GM12873 (cell line): ENCODE results near the gene ZFAND2B.

ENCODE experiments used
- TF ChIP-seq, protein P1 (sequence below): IDR thresholded peaks from 2 replicates; pipeline ENCODE4 v1.5.1; 2012; ENCODE audit warnings: low read depth, mild to moderate bottlenecking, moderate library complexity, low read length, control low read depth; ENCODE audit not compliant: insufficient read depth; ENCODE audit errors: missing control alignments

ZFAND2B gene

DNA sequence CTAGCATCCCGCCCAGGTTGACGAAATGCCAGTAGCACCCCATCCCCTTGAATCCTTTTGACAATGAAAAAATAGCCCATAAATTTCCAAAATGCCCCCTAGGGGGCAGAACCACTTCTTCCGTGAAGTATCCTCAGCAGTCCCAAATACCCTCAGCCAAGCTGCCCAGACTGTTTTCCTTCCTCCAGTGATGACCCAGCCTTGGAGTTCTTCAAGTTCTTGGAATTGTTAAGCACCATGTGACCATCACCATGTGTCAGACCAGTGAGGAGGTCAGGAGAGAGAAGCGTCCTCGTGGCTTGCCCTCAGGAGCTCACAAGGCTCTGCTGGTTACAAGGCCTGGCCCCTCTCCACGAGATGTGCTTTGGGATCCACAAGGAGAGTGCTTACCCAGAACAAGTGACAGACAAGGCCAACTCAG lies 35.3 kb upstream of the ZFAND2B start:
- TF ChIP-seq, protein P1, sequence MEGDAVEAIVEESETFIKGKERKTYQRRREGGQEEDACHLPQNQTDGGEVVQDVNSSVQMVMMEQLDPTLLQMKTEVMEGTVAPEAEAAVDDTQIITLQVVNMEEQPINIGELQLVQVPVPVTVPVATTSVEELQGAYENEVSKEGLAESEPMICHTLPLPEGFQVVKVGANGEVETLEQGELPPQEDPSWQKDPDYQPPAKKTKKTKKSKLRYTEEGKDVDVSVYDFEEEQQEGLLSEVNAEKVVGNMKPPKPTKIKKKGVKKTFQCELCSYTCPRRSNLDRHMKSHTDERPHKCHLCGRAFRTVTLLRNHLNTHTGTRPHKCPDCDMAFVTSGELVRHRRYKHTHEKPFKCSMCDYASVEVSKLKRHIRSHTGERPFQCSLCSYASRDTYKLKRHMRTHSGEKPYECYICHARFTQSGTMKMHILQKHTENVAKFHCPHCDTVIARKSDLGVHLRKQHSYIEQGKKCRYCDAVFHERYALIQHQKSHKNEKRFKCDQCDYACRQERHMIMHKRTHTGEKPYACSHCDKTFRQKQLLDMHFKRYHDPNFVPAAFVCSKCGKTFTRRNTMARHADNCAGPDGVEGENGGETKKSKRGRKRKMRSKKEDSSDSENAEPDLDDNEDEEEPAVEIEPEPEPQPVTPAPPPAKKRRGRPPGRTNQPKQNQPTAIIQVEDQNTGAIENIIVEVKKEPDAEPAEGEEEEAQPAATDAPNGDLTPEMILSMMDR = peak; percentile 80

DNA sequence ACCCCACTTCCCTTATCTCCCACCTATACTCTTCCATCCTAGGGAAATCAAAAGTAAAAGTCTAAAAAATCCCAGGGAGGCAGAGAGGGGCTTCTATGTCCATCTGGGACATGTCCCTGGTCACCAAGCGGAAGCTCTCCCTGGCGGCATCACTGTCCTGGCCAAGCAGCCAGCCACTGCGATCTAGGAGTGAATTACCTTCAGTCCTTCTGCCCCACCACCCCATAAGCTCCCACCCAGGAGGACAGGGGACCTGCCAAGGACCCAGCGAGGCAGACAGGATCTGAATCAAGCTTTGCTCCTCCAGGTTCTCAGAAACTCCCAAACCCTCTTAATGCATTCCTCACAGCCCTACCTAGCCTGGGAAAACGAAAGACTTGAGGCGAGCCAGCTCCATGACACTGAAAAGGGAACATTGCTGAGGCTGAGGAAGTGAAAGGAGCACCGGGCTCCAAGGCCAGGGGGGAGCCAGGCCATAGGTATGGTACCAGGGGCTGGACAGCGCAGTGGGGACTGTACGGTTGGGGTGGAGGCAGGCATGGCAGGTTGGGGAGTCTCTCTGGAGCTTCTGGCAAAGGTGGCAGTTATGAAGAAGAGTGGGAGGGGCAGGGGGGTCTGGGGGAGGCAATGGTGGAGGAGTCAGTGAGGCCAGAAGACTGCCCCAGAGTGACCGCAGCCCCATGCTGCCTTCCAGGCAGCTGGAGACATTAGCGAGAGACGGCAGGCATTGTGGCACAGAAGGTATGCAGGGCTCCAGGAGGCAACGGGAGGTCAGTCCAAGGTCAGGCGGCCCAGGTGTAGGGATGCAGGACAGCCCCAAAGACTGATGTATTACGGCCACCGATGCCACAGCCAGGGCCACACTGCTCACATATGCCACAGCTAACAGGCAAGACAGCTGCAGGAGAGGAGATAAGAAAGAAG lies 34.1 kb upstream of the ZFAND2B start:
- TF ChIP-seq, protein P1 = no peak

DNA sequence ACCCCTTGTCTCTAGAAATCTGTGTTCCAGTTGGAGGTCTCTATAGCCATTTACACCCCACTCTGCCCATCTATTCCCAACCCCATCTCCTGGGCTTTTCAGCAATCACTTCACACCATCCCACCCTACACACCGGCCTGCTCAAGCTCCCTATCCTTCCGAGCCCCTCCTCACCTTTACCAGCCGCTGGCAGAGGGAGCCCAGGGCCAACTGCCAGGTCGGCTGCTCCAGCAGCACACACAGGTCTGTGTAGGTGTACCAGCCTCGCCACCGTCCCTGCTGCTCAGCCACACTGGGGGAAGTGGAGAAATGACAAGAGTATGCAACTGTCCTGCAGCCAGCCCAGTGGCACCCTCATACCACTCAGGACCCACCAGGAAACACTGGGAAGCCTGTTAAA lies 33.4 kb upstream of the ZFAND2B start:
- TF ChIP-seq, protein P1 = no peak

DNA sequence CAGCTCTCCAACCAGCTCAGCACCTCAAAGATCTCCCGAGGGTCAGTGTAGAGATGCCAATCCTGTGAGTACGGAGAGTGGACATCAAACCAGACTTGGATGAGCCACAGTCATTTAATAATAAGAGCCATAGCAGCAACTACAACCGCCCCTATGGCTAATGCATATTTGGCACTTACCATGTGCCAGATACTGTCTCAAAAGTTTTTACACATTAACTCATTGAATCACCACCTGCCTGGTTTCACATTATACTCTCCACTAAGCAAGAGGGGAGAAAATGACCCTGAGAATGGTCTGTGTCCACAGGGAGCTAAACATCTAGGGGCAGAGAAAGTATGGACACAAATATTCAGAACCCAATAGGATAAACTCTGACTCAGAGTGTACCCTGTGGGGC lies 32.4 kb upstream of the ZFAND2B start:
- TF ChIP-seq, protein P1 = no peak

DNA sequence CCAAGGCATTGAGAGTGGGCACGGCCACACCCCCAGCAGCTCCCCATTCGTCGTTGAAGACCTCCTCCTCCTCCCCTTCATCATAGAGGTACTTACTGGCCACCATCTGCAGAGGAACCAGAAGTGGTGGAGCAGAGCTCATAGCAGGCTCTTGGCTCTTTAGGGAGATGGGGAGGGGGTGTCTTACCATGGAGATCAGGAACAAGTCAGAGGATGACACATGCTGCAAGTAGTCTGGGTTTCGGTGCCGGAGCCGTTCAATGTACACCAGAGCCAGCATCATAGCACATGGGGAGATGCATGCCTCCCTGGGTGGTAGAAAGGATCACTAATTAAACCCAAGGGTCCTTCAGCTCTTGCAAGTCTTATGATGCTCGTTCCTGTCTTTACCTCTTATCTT lies 31.8 kb upstream of the ZFAND2B start:
- TF ChIP-seq, protein P1 = no peak

DNA sequence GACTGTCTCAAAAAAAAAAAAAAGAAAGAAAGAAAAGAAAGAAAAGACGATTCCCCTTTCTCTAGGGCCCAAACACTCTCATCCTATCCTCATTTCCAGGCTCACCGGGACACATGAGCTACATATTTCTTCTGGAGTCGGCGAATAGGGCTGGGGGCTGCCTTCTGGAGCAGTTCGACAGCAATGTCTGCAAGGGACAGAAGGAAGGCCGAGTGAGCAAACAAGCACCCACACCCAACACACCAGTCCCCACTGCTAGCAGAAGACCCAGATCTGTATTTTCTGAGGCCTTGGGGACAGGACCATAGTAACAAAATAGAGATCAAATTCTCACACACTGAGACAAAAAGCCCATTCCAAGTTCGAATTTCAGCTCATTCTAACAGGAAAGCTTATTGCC lies 31.1 kb upstream of the ZFAND2B start:
- TF ChIP-seq, protein P1 = no peak

DNA sequence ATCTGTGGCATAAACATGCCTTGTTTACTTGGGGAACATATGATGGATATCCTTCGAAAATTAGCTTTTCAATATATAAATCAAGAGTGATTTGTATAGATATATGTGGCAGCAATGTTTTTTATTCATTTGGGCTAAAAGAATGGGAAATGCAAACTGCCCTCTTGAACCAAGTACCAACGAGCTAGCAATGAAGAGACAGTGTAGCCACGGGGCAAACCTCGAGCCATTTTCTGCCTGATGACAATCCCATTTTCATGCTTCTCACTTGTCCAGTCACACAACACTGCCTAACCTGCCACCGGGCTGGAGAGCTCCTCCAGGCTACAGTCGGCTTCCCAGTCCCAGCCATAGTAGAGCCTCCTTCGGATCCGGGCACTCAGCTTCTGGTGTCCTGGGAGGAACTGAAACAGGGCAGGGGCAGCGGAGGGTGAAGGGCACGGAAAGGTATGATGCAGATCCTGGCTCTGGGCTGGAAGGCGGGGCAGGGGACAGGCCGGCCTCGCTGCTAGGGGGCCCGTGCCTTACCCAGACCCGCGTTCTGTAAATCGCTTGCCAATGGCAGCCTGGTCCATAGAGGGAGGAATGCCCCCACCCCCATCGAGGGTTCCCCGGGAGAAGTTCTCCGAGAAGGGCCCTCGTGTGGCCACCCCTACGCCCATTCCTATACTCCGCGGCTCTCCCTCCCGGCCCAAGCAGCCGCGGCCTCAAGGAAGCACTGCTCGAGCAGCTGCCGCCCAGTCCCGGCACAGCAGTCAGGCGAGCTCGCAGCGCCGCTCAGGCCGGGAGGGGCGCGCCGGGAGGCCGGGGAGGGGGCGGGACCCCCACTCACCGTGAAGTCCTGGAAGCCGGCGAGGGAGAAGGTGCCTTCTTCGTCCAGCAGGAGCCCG lies 30.4 kb upstream of the ZFAND2B start:
- TF ChIP-seq, protein P1 = no peak
